ENCODE measurements around the gene GIN1. TPM values are rescaled to one million over a fixed set of nuclear protein-coding genes. Genes with fewer than 3 reads are reported as not detected.
"Not testable (repeated sequence)": the region's sequence is repeated elsewhere in the genome, so short reads cannot be mapped to it uniquely, and the experiment has no call there.

The GIN1 gene
- total and polyA plus RNA-seq, 7 donors, result 7.8 to 12.5 (median 11.6) TPM

GRCh38 chr5:103059525-103059924, 60.4 kb downstream of the GIN1 start:
- TF ChIP-seq, protein P1, sequence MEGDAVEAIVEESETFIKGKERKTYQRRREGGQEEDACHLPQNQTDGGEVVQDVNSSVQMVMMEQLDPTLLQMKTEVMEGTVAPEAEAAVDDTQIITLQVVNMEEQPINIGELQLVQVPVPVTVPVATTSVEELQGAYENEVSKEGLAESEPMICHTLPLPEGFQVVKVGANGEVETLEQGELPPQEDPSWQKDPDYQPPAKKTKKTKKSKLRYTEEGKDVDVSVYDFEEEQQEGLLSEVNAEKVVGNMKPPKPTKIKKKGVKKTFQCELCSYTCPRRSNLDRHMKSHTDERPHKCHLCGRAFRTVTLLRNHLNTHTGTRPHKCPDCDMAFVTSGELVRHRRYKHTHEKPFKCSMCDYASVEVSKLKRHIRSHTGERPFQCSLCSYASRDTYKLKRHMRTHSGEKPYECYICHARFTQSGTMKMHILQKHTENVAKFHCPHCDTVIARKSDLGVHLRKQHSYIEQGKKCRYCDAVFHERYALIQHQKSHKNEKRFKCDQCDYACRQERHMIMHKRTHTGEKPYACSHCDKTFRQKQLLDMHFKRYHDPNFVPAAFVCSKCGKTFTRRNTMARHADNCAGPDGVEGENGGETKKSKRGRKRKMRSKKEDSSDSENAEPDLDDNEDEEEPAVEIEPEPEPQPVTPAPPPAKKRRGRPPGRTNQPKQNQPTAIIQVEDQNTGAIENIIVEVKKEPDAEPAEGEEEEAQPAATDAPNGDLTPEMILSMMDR (IDR thresholded peaks at IDR 0.05), result no peak
- H3K4me3 ChIP-seq, result no peak overlapping the region
- ATAC-seq (no peak), DNase-seq (no peak)
- H3K9me3 ChIP-seq, result no peaks in the 10 kb centered on the region
- H3K36me3 ChIP-seq (ENCODE audit: insufficient read depth in 1 of 2, low read depth in 1 of 2), result no peaks in the 10 kb centered on the region
- no peak overlapping the region for H3K27ac ChIP-seq
- no peaks in the 10 kb centered on the region for H3K27me3 ChIP-seq (ENCODE audit: insufficient read depth in 3 of 3, low read length in 2 of 3)
- intact Hi-C loops (cut with DNase I), result no loop called here
- H3K4me1 ChIP-seq, result no peaks in the 10 kb centered on the region
- 83 to 88% (median 87%) methylated on average over 3 of the region's 3 CpGs for WGBS, 3 donors

- Histone ChIP-seq H3K27me3 (ENCODE audit: insufficient read depth in 3 of 3, low read length in 2 of 3) (no peaks in the 10 kb centered on the region), H3K36me3 (ENCODE audit: insufficient read depth in 1 of 2, low read depth in 1 of 2) (no peaks in the 10 kb centered on the region), H3K4me3 (no peak overlapping the region), H3K27ac (no peak overlapping the region), H3K4me1 (no peaks in the 10 kb centered on the region), H3K9me3 (no peaks in the 10 kb centered on the region)
- intact Hi-C loops (cut with DNase I), result no loop called here
- no peak for DNase-seq
- WGBS, 3 donors, result 79 to 83% (median 81%) methylated on average over 6 to 7 of the region's 7 CpGs
- no peak for ATAC-seq
- TF ChIP-seq, protein P1 (IDR thresholded peaks at IDR 0.05), result no peak
These were observed 62.5 kb downstream of the GIN1 start for GRCh38 chr5:103057208-103058130.

GRCh38 chr5:103046706-103047105, 73.2 kb downstream of the GIN1 start:
- H3K4me1 ChIP-seq; H3K36me3 ChIP-seq (ENCODE audit: insufficient read depth in 1 of 2, low read depth in 1 of 2); ATAC-seq; DNase-seq; H3K27me3 ChIP-seq (ENCODE audit: insufficient read depth in 3 of 3, low read length in 2 of 3); H3K4me3 ChIP-seq; H3K9me3 ChIP-seq; intact Hi-C loops (cut with DNase I); H3K27ac ChIP-seq: not testable (repeated sequence)
- 89 to 92% (median 91%) methylated on average over 22 of the region's 22 CpGs for WGBS, 3 donors

- 35 to 47% (median 39%) methylated on average over 4 of the region's 4 CpGs for WGBS, 3 donors
- intact Hi-C loops (cut with DNase I), result loop anchor here (2.0 to 5.0 kb wide), 4 partner anchors 358 to 504 kb away; no protein-coding TSS in a partner anchor
- Histone ChIP-seq H3K4me1 (no peaks in the 10 kb centered on the region), H3K9me3 (no peaks in the 10 kb centered on the region), H3K27ac (no peak overlapping the region), H3K36me3 (ENCODE audit: insufficient read depth in 1 of 2, low read depth in 1 of 2) (no peaks in the 10 kb centered on the region), H3K4me3 (no peak overlapping the region), H3K27me3 (ENCODE audit: insufficient read depth in 3 of 3, low read length in 2 of 3) (no peaks in the 10 kb centered on the region)
- ATAC-seq (peak in 1 of 4 donors; percentile 72), DNase-seq (no peak)
- TF ChIP-seq, protein P1 (IDR thresholded peaks at IDR 0.05), result peak; percentile 72
These were observed 78.8 kb downstream of the GIN1 start for GRCh38 chr5:103041071-103041676.

Data from psoas muscle (tissue), 8 donors.